Stimulated activated effector memory CD8-positive, alpha-beta T cell treated with anti-CD3 and anti-CD28 coated beads, Interleukin-12 subunit alpha, Interleukin-12 subunit beta, amount 100 ng/mL, for 72 hours (primary cell): ENCODE results near the gene GNRH2.

Experiments
- ATAC-seq: fragments of 150-1000 bp; cut with Tn5 transposase; 2 replicates; pipeline ENCODE4 v1.10.0; 2021
- DNase-seq, 2 donors: peaks; one replicate each; pipeline ENCODE4 v3.0.0; 2021 to 2022; ENCODE audit warnings: low spot score in 2 of 2
- H3K27ac Mint-ChIP-seq: one replicate; pipeline ENCODE4 v1.8.0; 2022; ENCODE audit warnings: mild to moderate bottlenecking, mixed read lengths
- H3K36me3 Mint-ChIP-seq: one replicate; pipeline ENCODE4 v1.8.0; 2022; ENCODE audit warnings: mild to moderate bottlenecking, mixed read lengths
- H3K4me1 Mint-ChIP-seq: one replicate; pipeline ENCODE4 v1.8.0; 2022; ENCODE audit warnings: mixed read lengths
- H3K4me3 Mint-ChIP-seq: one replicate; pipeline ENCODE4 v1.8.0; 2022; ENCODE audit warnings: mild to moderate bottlenecking, mixed read lengths
- H3K9me3 Mint-ChIP-seq: one replicate; pipeline ENCODE4 v1.8.0; 2022; ENCODE audit warnings: mixed read lengths

Gene GNRH2

GRCh38 chr20:3080939-3081388 lies 37.5 kb downstream of the GNRH2 start:
- no peak for ATAC-seq
- H3K4me3 Mint-ChIP-seq: no peak overlapping the region
- peaks cover 11% of the 10 kb centered on the region for H3K4me1 Mint-ChIP-seq
- DNase-seq: no peak
- no peaks in the 10 kb centered on the region for H3K9me3 Mint-ChIP-seq
- no peak overlapping the region for H3K27ac Mint-ChIP-seq
- no peaks in the 10 kb centered on the region for H3K36me3 Mint-ChIP-seq

GRCh38 chr20:3081641-3082040 lies 38.2 kb downstream of the GNRH2 start:
- Mint-ChIP-seq H3K9me3 (no peaks in the 10 kb centered on the region), H3K4me1 (peaks cover 11% of the 10 kb centered on the region), H3K36me3 (no peaks in the 10 kb centered on the region), H3K4me3 (peak overlapping the region; percentile 20), H3K27ac (no peak overlapping the region)
- ATAC-seq (no peak), DNase-seq (no peak)

- H3K9me3 Mint-ChIP-seq: no peaks in the 10 kb centered on the region
- DNase-seq: no peak
- peak; percentile 41 for ATAC-seq
- H3K4me3 Mint-ChIP-seq: peak overlapping the region; percentile 20
- no peaks in the 10 kb centered on the region for H3K36me3 Mint-ChIP-seq
- no peak overlapping the region for H3K27ac Mint-ChIP-seq
- peaks cover 11% of the 10 kb centered on the region for H3K4me1 Mint-ChIP-seq
These were observed 39.0 kb downstream of the GNRH2 start for GRCh38 chr20:3082306-3082951.

- DNase-seq: no peak
- Mint-ChIP-seq H3K4me1 (peaks cover 11% of the 10 kb centered on the region), H3K9me3 (no peaks in the 10 kb centered on the region), H3K36me3 (no peaks in the 10 kb centered on the region), H3K4me3 (peak overlapping the region; percentile 61), H3K27ac (no peak overlapping the region)
- peak; percentile 6 for ATAC-seq
These were observed 39.8 kb downstream of the GNRH2 start for GRCh38 chr20:3082955-3083952.

- H3K4me3 Mint-ChIP-seq: peak within 1 kb of the TSS; percentile 61
- peaks cover 11% of the 10 kb centered on the region for H3K4me1 Mint-ChIP-seq
- ATAC-seq (no peak), DNase-seq (no peak)
- no peaks in the 10 kb centered on the region for H3K9me3 Mint-ChIP-seq
- no peak within 1 kb of the TSS for H3K27ac Mint-ChIP-seq
- H3K36me3 Mint-ChIP-seq: no peaks in the 10 kb centered on the region
These were observed 41.0 kb downstream of the GNRH2 start, which contains the start of gene AVP for GRCh38 chr20:3084283-3084985. TSS of gene AVP (minus strand) at chr20:3084724. CDS start at chr20:3084674, 50 bp downstream.

- Mint-ChIP-seq H3K36me3 (no peaks in the 10 kb centered on the region), H3K4me3 (no peak overlapping the region), H3K27ac (no peak overlapping the region), H3K9me3 (no peaks in the 10 kb centered on the region), H3K4me1 (peaks cover 11% of the 10 kb centered on the region)
- no peak for ATAC-seq
- no peak for DNase-seq
These were observed 41.6 kb downstream of the GNRH2 start for GRCh38 chr20:3084986-3085360.

- no peak overlapping the region for H3K4me3 Mint-ChIP-seq
- no peak overlapping the region for H3K27ac Mint-ChIP-seq
These were observed 42.2 kb downstream of the GNRH2 start for GRCh38 chr20:3085571-3086072.

GRCh38 chr20:3088031-3088430 lies 44.6 kb downstream of the GNRH2 start:
- peaks cover 16% of the 10 kb centered on the region for H3K4me1 Mint-ChIP-seq
- H3K27ac Mint-ChIP-seq: no peak overlapping the region
- no peak overlapping the region for H3K4me3 Mint-ChIP-seq
- no peaks in the 10 kb centered on the region for H3K9me3 Mint-ChIP-seq
- no peak for DNase-seq
- ATAC-seq: no peak
- H3K36me3 Mint-ChIP-seq: no peaks in the 10 kb centered on the region

More at GRCh38 chr20:3085571-3086072, 42.2 kb downstream of the GNRH2 start:
- DNase-seq: no peak
- Mint-ChIP-seq H3K36me3 (no peaks in the 10 kb centered on the region), H3K4me1 (peaks cover 11% of the 10 kb centered on the region), H3K9me3 (no peaks in the 10 kb centered on the region)
- no peak for ATAC-seq

- H3K9me3 Mint-ChIP-seq: no peaks in the 10 kb centered on the region
- H3K4me3 Mint-ChIP-seq: no peak overlapping the region
- peaks cover 6% of the 10 kb centered on the region for H3K4me1 Mint-ChIP-seq
- no peaks in the 10 kb centered on the region for H3K36me3 Mint-ChIP-seq
- no peak overlapping the region for H3K27ac Mint-ChIP-seq
- ATAC-seq (no peak), DNase-seq (no peak)
These were observed 47.1 kb downstream of the GNRH2 start for GRCh38 chr20:3090565-3090964.

- DNase-seq (no peak), ATAC-seq (peak; percentile 67)
- no peaks in the 10 kb centered on the region for H3K9me3 Mint-ChIP-seq
- peak overlapping the region; percentile 71 for H3K4me3 Mint-ChIP-seq
- peaks cover 6% of the 10 kb centered on the region for H3K4me1 Mint-ChIP-seq
- no peaks in the 10 kb centered on the region for H3K36me3 Mint-ChIP-seq
- H3K27ac Mint-ChIP-seq: peak overlapping the region; percentile 50
These were observed 49.4 kb downstream of the GNRH2 start for GRCh38 chr20:3092611-3093379.

- Mint-ChIP-seq H3K4me3 (no peak overlapping the region), H3K9me3 (no peaks in the 10 kb centered on the region), H3K27ac (no peak overlapping the region), H3K4me1 (peaks cover 6% of the 10 kb centered on the region), H3K36me3 (no peaks in the 10 kb centered on the region)
- ATAC-seq (no peak), DNase-seq (no peak)
These were observed 50.5 kb downstream of the GNRH2 start for GRCh38 chr20:3093861-3094361.

- Mint-ChIP-seq H3K4me3 (no peak overlapping the region), H3K4me1 (peaks cover 6% of the 10 kb centered on the region), H3K9me3 (no peaks in the 10 kb centered on the region), H3K27ac (peak overlapping the region; percentile 43), H3K36me3 (no peaks in the 10 kb centered on the region)
- DNase-seq (no peak), ATAC-seq (no peak)
These were observed 51.6 kb downstream of the GNRH2 start for GRCh38 chr20:3094848-3095629.
